WERI-Rb-1 (cell line): Measurements from ENCODE around the gene TAGAP.

Source experiments
- DNase-seq: peaks from one replicate; pipeline ENCODE4 v3.0.0-alpha.2; 2020
- H3K27ac ChIP-seq: fragments of 250-450 bp; sonication (Bioruptor Pico); 2 replicates; pipeline ENCODE4 v1.5.1; 2020; ENCODE audit warnings: mild to moderate bottlenecking, moderate library complexity
- H3K27me3 ChIP-seq: fragments of 250-450 bp; sonication (Bioruptor Pico); 2 replicates; pipeline ENCODE4 v1.5.1; 2021; ENCODE audit warnings: mild to moderate bottlenecking, low read depth, moderate library complexity; ENCODE audit not compliant: insufficient read depth, severe bottlenecking
- H3K36me3 ChIP-seq: fragments of 250-450 bp; sonication (Bioruptor Pico); 2 replicates; pipeline ENCODE4 v1.5.1; 2020; ENCODE audit warnings: mild to moderate bottlenecking, moderate library complexity
- H3K4me3 ChIP-seq: 2 replicates; pipeline ENCODE4 v1.5.1; 2011; ENCODE audit warnings: low read depth, mild to moderate bottlenecking, control low read depth, low read length
- H3K9me3 ChIP-seq: fragments of 250-450 bp; sonication (Bioruptor Pico); 2 replicates; pipeline ENCODE4 v1.5.1; 2021; ENCODE audit warnings: mild to moderate bottlenecking, moderate library complexity; ENCODE audit not compliant: severe bottlenecking
- TF ChIP-seq, protein P1 (sequence below): IDR thresholded peaks from 2 replicates; pipeline ENCODE4 v1.5.1; 2011; ENCODE audit warnings: low read depth, mild to moderate bottlenecking, control low read depth, inconsistent platforms, low read length

TAGAP gene, protein sequence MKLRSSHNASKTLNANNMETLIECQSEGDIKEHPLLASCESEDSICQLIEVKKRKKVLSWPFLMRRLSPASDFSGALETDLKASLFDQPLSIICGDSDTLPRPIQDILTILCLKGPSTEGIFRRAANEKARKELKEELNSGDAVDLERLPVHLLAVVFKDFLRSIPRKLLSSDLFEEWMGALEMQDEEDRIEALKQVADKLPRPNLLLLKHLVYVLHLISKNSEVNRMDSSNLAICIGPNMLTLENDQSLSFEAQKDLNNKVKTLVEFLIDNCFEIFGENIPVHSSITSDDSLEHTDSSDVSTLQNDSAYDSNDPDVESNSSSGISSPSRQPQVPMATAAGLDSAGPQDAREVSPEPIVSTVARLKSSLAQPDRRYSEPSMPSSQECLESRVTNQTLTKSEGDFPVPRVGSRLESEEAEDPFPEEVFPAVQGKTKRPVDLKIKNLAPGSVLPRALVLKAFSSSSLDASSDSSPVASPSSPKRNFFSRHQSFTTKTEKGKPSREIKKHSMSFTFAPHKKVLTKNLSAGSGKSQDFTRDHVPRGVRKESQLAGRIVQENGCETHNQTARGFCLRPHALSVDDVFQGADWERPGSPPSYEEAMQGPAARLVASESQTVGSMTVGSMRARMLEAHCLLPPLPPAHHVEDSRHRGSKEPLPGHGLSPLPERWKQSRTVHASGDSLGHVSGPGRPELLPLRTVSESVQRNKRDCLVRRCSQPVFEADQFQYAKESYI

DNA sequence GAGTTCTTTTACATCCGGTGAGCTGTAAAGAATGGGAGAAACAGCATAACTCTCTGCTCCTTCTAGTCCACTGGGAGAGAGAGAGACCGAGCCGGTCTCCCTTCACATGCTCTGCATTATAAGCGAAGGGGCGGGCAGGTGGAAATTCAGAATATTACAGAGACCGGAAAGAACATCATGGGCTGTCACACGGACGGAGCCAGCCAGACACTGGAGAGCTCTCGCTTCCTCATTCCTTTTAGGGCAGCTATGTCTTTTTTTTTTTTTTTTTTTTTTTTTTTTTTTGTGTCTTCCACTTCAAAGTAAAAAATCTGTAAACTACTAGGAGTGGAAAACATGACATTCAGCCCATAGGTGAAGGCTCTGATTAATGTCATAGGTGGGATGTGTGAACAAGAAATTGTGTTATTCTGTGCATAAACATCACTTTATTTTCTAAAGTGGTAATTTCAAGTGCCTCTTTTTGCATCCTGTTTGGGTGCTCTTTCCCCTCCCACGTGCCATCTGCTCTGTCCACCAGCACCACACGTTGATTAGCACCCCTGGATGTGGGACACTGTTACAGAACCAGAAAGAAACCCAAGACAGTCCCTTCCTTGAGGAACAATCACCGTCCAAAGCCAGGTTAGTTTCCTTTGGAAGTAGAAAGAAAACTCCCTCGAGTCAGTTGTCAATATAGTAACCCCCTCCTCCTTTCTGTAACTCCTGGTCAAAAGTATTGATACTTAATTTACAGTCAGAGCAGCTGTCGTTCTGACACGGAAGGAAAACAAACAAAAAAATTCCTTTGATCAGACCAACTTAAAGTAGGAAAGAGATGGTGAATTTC, at the start of gene TAGAP:
TSS of gene TAGAP (minus strand) at position 93 of the 829 bp plus-strand sequence. CDS start 845 bp downstream, outside the sequence.
- Histone ChIP-seq H3K36me3 (no peaks in the 10 kb centered on the region), H3K27ac (no peak within 1 kb of the TSS), H3K27me3 (no peaks in the 10 kb centered on the region), H3K4me3 (no peak within 1 kb of the TSS), H3K9me3 (no peaks in the 10 kb centered on the region)
- DNase-seq: no peak
- TF ChIP-seq, protein P1, sequence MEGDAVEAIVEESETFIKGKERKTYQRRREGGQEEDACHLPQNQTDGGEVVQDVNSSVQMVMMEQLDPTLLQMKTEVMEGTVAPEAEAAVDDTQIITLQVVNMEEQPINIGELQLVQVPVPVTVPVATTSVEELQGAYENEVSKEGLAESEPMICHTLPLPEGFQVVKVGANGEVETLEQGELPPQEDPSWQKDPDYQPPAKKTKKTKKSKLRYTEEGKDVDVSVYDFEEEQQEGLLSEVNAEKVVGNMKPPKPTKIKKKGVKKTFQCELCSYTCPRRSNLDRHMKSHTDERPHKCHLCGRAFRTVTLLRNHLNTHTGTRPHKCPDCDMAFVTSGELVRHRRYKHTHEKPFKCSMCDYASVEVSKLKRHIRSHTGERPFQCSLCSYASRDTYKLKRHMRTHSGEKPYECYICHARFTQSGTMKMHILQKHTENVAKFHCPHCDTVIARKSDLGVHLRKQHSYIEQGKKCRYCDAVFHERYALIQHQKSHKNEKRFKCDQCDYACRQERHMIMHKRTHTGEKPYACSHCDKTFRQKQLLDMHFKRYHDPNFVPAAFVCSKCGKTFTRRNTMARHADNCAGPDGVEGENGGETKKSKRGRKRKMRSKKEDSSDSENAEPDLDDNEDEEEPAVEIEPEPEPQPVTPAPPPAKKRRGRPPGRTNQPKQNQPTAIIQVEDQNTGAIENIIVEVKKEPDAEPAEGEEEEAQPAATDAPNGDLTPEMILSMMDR: no peak

DNA sequence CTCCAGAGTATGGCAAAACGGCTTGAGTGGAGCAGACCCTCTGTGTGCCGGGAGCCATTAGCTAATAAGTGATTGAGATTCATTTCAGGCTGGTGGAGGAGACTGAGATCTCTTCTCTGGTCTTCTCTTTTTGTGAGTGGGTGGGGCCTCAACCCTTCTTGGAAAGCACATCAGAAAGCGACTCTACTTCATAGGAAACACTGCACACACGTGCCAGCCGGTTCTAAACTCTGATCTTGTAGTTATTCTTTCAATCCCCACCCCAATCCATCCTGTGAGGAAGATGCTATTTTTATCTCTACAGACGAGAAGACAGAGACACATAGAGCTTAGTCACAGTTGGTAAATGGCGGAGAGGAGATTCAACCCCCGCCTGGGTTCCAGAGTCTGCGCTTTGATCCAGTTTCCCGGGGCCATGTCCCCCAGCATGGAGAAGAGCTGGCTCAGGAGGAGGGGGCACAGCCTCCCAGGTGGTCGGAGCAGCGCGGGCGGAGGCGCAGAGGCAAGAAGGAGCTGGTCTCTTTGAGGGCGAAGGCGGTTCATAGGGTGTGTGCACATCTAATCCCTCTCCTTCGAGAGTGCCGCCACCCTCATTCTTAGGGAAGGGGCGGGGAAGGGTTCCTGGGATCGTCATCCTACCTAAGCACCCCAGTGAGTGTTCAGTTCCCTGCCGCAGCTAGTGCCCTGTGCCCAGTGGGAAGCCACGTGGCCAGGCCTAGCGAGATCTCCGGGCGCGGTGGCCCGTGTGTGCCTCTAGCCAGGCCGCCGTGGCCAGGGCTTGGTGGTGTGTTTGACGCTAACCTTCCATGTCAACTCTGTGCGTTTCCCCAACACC, 49.0 kb upstream of the TAGAP start:
- Histone ChIP-seq H3K4me3 (no peak overlapping the region), H3K27ac (no peak overlapping the region), H3K36me3 (no peaks in the 10 kb centered on the region), H3K27me3 (no peaks in the 10 kb centered on the region), H3K9me3 (no peaks in the 10 kb centered on the region)
- no peak for DNase-seq
- TF ChIP-seq, protein P1: no peak

GRCh38 chr6:159092631-159093030, 47.8 kb upstream of the TAGAP start:
- TF ChIP-seq, protein P1: no peak
- no peak overlapping the region for H3K4me3 ChIP-seq
- no peaks in the 10 kb centered on the region for H3K36me3 ChIP-seq
- no peak for DNase-seq
- H3K27me3 ChIP-seq: no peaks in the 10 kb centered on the region
- no peak overlapping the region for H3K27ac ChIP-seq
- H3K9me3 ChIP-seq: no peaks in the 10 kb centered on the region

DNA sequence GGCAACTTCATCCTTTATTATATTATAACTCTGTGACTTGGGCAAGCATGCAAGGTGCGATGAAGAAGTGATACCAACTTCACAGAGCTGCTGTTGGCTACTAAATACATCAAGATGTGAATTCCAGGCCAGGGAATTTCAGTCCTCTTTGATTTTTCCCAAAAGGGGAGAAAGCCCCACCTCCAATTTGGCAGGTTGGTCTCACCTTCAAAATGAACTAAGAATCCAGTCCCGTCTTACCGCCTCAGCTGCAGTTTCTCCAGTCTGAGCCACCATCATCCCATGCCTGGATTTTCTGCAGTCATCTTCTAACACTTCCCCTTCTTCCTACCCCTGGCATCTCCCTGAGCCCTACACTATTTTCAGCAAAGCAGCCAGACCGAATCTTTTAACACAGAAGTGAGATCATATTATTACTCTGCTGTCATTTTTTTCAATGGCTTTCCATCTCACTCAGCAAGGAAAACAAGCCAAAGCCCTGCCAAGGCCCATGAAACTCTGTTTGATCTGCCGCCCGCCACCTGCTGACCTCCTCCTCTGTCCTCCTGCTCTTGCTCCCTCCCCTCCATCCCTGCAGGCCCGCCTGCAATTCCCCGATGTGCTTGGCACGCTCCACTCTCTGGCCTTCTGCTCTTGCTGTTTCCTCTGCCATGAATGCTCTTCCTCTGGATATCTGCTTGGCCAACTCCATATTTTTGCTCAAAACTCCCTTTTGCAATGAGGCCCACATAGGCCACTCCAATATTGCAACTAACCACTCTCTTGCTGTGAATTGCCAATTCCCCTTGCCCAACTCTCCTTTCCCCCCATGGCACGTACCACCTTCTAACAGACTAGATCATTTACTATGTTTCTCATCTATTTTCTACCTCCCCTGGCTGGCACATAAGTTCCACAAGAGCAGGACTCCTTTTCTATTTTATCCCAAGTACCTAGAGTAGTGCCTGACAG, 46.0 kb upstream of the TAGAP start:
- no peak for DNase-seq
- TF ChIP-seq, protein P1: no peak

More for the DNA sequence above, 46.0 kb upstream of the TAGAP start:
- H3K4me3 ChIP-seq: no peak overlapping the region
- no peaks in the 10 kb centered on the region for H3K36me3 ChIP-seq
- no peaks in the 10 kb centered on the region for H3K9me3 ChIP-seq
- H3K27ac ChIP-seq: no peak overlapping the region
- no peaks in the 10 kb centered on the region for H3K27me3 ChIP-seq
